ENCODE data around the gene POLR1A. TPM values are rescaled to one million over a fixed set of nuclear protein-coding genes. Genes with fewer than 3 reads are reported as not detected.
A peak's percentile ranks its signal among the peaks of the same experiment; 100 is the strongest.

Gene POLR1A
- total RNA-seq, 1 donor from 2014 or later, result 61.6 TPM

GRCh38 chr2:86087936-86088850 lies 17.5 kb downstream of the POLR1A start:
- no peak for DNase-seq (ENCODE audit: low spot score in 2 of 2, unreplicated experiment in 2 of 2)
- H3K27ac Mint-ChIP-seq, result no peak overlapping the region
- H3K36me3 Mint-ChIP-seq, result peaks cover 35% of the 10 kb centered on the region
- peak; percentile 47 for TF ChIP-seq CTCF (IDR thresholded peaks at IDR 0.05; ENCODE audit: unreplicated experiment)
- no peak overlapping the region for H3K4me3 Mint-ChIP-seq
- no peaks in the 10 kb centered on the region for H3K9me3 Mint-ChIP-seq
- H3K4me1 Mint-ChIP-seq, result no peaks in the 10 kb centered on the region
- H3K27me3 Mint-ChIP-seq (ENCODE audit: low read depth), result no peaks in the 10 kb centered on the region

- Mint-ChIP-seq H3K4me1 (no peaks in the 10 kb centered on the region), H3K27me3 (ENCODE audit: low read depth) (no peaks in the 10 kb centered on the region), H3K36me3 (peaks cover 28% of the 10 kb centered on the region), H3K4me3 (no peak overlapping the region), H3K27ac (no peak overlapping the region), H3K9me3 (no peaks in the 10 kb centered on the region)
- no peak for TF ChIP-seq CTCF (IDR thresholded peaks at IDR 0.05; ENCODE audit: unreplicated experiment)
- no peak for DNase-seq (ENCODE audit: low spot score in 2 of 2, unreplicated experiment in 2 of 2)
Observed at GRCh38 chr2:86082756-86083155, 22.9 kb downstream of the POLR1A start.

- Mint-ChIP-seq H3K27me3 (ENCODE audit: low read depth) (no peaks in the 10 kb centered on the region), H3K4me1 (no peaks in the 10 kb centered on the region), H3K36me3 (peaks cover 25% of the 10 kb centered on the region), H3K4me3 (no peak overlapping the region), H3K9me3 (no peaks in the 10 kb centered on the region), H3K27ac (no peak overlapping the region)
- no peak for DNase-seq (ENCODE audit: low spot score in 2 of 2, unreplicated experiment in 2 of 2)
- no peak for TF ChIP-seq CTCF (IDR thresholded peaks at IDR 0.05; ENCODE audit: unreplicated experiment)
Observed at GRCh38 chr2:86081724-86082123, 24.0 kb downstream of the POLR1A start.

- DNase-seq (ENCODE audit: low spot score in 2 of 2, unreplicated experiment in 2 of 2), result peak in 1 of 2 experiments; percentile 80
- H3K9me3 Mint-ChIP-seq, result no peaks in the 10 kb centered on the region
- H3K4me3 Mint-ChIP-seq, result no peak overlapping the region
- TF ChIP-seq CTCF (IDR thresholded peaks at IDR 0.05; ENCODE audit: unreplicated experiment), result peak; percentile 51
- no peaks in the 10 kb centered on the region for H3K4me1 Mint-ChIP-seq
- H3K36me3 Mint-ChIP-seq, result peaks cover 21% of the 10 kb centered on the region
- H3K27me3 Mint-ChIP-seq (ENCODE audit: low read depth), result no peaks in the 10 kb centered on the region
- no peak overlapping the region for H3K27ac Mint-ChIP-seq
Observed at GRCh38 chr2:86079981-86080911, 25.4 kb downstream of the POLR1A start.

GRCh38 chr2:86078774-86079545 lies 26.7 kb downstream of the POLR1A start:
- no peak for DNase-seq (ENCODE audit: low spot score in 2 of 2, unreplicated experiment in 2 of 2)
- Mint-ChIP-seq H3K27ac (no peak overlapping the region), H3K4me3 (no peak overlapping the region), H3K4me1 (no peaks in the 10 kb centered on the region), H3K36me3 (peaks cover 22% of the 10 kb centered on the region), H3K27me3 (ENCODE audit: low read depth) (no peaks in the 10 kb centered on the region), H3K9me3 (no peaks in the 10 kb centered on the region)
- no peak for TF ChIP-seq CTCF (IDR thresholded peaks at IDR 0.05; ENCODE audit: unreplicated experiment)

Measured in mesothelial cell of epicardium (in vitro differentiated cells).